Pancreas (tissue), 10 donors: ENCODE results near the gene RPL41. TPM values are rescaled to one million over a fixed set of nuclear protein-coding genes. Genes with fewer than 3 reads are reported as not detected.

Experiments used
- ATAC-seq, 4 donors: fragments of 200-7000 bp; cut with Tn5 transposase; one replicate each; pipeline versions ENCODE4 v1.8.0 to v1.9.1; 2020; ENCODE audit warnings: mild to moderate bottlenecking in 4 of 4, moderate library complexity in 4 of 4
- DNase-seq, 6 donors: peaks; one replicate each; pipeline ENCODE4 v3.0.0-alpha.2; 2020
- FAIRE-seq: peaks from 2 replicates; lab custom pipeline; 2012; peaks lifted over from hg19 to GRCh38; lab: Jason Lieb, UNC
- H3K27ac ChIP-seq, 4 donors: fragments of 200-600 bp; sonication (generic); 1 replicate in 3 of 4; 2 replicates in 1 of 4; pipeline versions ENCODE4 v1.5.0 to v1.8.0; 2020
- H3K27me3 ChIP-seq, 4 donors: fragments of 200-600 bp; one replicate each; pipeline ENCODE4 v1.8.0; 2021
- H3K36me3 ChIP-seq, 3 donors: fragments of 200-600 bp; sonication (generic) in 1 of 3; one replicate each; pipeline versions ENCODE4 v1.5.0 to v1.8.0; 2020 to 2021
- H3K4me1 ChIP-seq, 3 donors: fragments of 200-600 bp; one replicate each; pipeline ENCODE4 v1.8.0; 2021
- H3K4me3 ChIP-seq, 4 donors: fragments of 200-600 bp; sonication (generic) in 2 of 4; one replicate each; pipeline versions ENCODE4 v1.5.0 to v1.8.0; 2020 to 2021
- H3K9me3 ChIP-seq, 4 donors: fragments of 200-600 bp; one replicate each; pipeline ENCODE4 v1.8.0; 2021
- WGBS, 2 donors: extraction: QIAGEN DNeasy Blood & Tissue Kit; methylation state at CpG; one replicate each; pipeline ENCODE4 v1.1.7; 2013; 5-methylcytosine and 5-hydroxymethylcytosine counted together
- intact Hi-C, 3 donors: fragments of 100-400 bp; cut with DNase I; formaldehyde crosslinking; loops; one replicate each; pipeline versions ENCODE4 v1.11.1 to v1.14.2; 2022
- polyA plus RNA-seq, 2 donors: library from polyadenylated mRNA; stranded (reverse); fragments of 200-250 nt; gene quantifications; one replicate each; pipeline ENCODE4 v1.2.3, GENCODE V29; 2013
- total RNA-seq, 6 donors: library from RNA; stranded (reverse); fragmentation: NEBNext Ultra II Directional in 4 of 6; extraction: Animal tissue kit (Norgen Biotek cat#: 25700) in 4 of 6; gene quantifications; one replicate each; pipeline versions ENCODE4 v1.2.1 to v1.2.4, GENCODE V29; 2021 to 2023
- TF ChIP-seq, protein P1 (sequence below), 4 donors: fragments of 200-600 bp; sonication (generic) in 3 of 4; IDR thresholded peaks; one replicate each; pipeline versions ENCODE4 v1.5.0 to v1.8.0; 2021; ENCODE audit warnings: antibody characterized with exemption in 4 of 4
- donor health status: healthy with polysubstance abuse.
- donor health status: DM: no; HTN: no; CAD: no; lungs with moderate emphysema.
- donor health status: DM: no; HTN: no; CAD: no.
- donor health status: control.
- donor health status: control.
- donor health status: Bipolar disorder and iron deficiency.
- donor health status: DM: yes; HTN: yes; CAD: no.
- donor health status: DM: no; HTN: no; CAD: no.
- donor health status: DM: no; HTN: no; CAD: no.
- donor health status: DM: yes; HTN: yes; CAD: no.

The RPL41 gene
- total and polyA plus RNA-seq, 8 donors = 1,821 to 3,960 (median 2,741) TPM

DNA sequence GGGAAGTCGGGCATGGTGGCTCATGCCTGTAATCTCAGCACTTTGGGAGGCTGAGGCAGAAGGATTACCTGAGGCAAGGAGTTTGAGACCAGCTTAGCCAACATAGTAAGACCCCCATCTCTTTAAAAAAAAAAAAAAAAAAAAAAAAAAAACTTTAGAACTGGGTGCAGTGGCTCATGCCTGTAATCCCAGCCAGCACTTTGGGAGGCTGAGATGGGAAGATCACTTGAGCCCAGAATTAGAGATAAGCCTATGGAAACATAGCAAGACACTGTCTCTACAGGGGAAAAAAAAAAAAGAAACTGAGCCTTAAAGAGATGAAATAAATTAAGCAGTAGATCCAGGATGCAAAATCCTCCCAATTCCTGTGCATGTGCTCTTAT is 13.8 kb upstream of the RPL41 start:
- WGBS, 2 donors = 40 to 44% methylated on average over 1 of the region's 1 CpG
- H3K27ac ChIP-seq = no peak overlapping the region
- intact Hi-C loops = no loop called here
- H3K4me1 ChIP-seq = peaks cover 0 to 22% (median 8%) of the 10 kb centered on the region in 3 donors
- no peak for FAIRE-seq
- peaks cover 0 to 55% (median 10%) of the 10 kb centered on the region in 3 donors for H3K36me3 ChIP-seq
- H3K9me3 ChIP-seq = no peaks in the 10 kb centered on the region
- ATAC-seq = no peak
- DNase-seq = no peak
- H3K4me3 ChIP-seq = no peak overlapping the region
- TF ChIP-seq, protein P1, sequence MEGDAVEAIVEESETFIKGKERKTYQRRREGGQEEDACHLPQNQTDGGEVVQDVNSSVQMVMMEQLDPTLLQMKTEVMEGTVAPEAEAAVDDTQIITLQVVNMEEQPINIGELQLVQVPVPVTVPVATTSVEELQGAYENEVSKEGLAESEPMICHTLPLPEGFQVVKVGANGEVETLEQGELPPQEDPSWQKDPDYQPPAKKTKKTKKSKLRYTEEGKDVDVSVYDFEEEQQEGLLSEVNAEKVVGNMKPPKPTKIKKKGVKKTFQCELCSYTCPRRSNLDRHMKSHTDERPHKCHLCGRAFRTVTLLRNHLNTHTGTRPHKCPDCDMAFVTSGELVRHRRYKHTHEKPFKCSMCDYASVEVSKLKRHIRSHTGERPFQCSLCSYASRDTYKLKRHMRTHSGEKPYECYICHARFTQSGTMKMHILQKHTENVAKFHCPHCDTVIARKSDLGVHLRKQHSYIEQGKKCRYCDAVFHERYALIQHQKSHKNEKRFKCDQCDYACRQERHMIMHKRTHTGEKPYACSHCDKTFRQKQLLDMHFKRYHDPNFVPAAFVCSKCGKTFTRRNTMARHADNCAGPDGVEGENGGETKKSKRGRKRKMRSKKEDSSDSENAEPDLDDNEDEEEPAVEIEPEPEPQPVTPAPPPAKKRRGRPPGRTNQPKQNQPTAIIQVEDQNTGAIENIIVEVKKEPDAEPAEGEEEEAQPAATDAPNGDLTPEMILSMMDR (IDR thresholded peaks at IDR 0.05) = no peak
- no peaks in the 10 kb centered on the region for H3K27me3 ChIP-seq

DNA sequence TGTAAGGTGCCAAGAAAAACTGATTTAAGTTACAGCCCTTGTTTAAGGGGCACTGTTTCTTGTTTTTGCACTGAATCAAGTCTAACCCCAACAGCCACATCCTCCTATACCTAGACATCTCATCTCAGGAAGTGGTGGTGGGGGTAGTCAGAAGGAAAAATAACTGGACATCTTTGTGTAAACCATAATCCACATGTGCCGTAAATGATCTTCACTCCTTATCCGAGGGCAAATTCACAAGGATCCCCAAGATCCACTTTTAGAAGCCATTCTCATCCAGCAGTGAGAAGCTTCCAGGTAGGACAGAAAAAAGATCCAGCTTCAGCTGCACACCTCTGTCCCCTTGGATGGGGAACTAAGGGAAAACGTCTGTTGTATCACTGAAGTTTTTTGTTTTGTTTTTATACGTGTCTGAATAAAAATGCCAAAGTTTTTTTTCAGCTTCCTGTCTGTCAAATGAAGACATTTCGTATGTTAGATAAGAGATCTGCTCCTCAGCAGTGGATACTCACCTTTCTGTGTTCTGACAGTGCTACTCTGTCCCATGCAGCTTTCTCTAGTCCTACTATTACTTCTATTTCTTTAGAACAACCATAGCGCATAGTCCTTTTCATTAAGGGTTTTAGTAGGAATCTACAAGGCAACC is 13.2 kb upstream of the RPL41 start:
- Histone ChIP-seq H3K9me3 (no peaks in the 10 kb centered on the region), H3K27me3 (no peaks in the 10 kb centered on the region), H3K27ac (peak overlapping the region in 2 of 4 donors; percentile 77 to 79), H3K36me3 (peaks cover 0 to 55% (median 15%) of the 10 kb centered on the region in 3 donors), H3K4me3 (peak overlapping the region in 2 of 4 donors; percentile 59 to 86), H3K4me1 (peaks cover 0 to 22% (median 8%) of the 10 kb centered on the region in 3 donors)
- intact Hi-C loops = no loop called here
- TF ChIP-seq, protein P1 (IDR thresholded peaks at IDR 0.05) = no peak
- ATAC-seq (no peak), DNase-seq (no peak), FAIRE-seq (no peak)
- WGBS, 2 donors = 27 to 36% methylated on average over 6 of the region's 6 CpGs

DNA sequence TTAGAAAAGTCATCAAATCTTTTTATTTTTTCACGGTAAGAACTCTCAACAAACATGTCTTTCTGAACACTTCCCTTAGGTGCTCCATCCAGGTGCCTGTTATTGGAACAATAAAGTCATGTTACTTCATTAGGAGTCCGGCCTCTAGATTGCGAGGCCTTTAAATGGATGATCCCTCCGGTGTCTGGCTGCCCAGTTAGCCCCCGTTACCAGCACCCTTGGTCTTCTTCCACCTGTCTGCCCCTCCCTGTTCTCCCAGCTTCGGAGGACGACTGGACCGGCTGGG is 12.7 kb upstream of the RPL41 start:
- H3K27me3 ChIP-seq = no peaks in the 10 kb centered on the region
- peaks cover 0 to 55% (median 20%) of the 10 kb centered on the region in 3 donors for H3K36me3 ChIP-seq
- no peaks in the 10 kb centered on the region for H3K9me3 ChIP-seq
- TF ChIP-seq, protein P1 (IDR thresholded peaks at IDR 0.05) = no peak
- peaks cover 0 to 22% (median 8%) of the 10 kb centered on the region in 3 donors for H3K4me1 ChIP-seq
- intact Hi-C loops = no loop called here
- FAIRE-seq = no peak
- DNase-seq = no peak
- 1% methylated on average over 8 of the region's 8 CpGs for WGBS, 2 donors
- peak overlapping the region; percentile 17 to 86 (median 68) for H3K4me3 ChIP-seq
- H3K27ac ChIP-seq = peak overlapping the region; percentile 58 to 79 (median 71)
- ATAC-seq = no peak

DNA sequence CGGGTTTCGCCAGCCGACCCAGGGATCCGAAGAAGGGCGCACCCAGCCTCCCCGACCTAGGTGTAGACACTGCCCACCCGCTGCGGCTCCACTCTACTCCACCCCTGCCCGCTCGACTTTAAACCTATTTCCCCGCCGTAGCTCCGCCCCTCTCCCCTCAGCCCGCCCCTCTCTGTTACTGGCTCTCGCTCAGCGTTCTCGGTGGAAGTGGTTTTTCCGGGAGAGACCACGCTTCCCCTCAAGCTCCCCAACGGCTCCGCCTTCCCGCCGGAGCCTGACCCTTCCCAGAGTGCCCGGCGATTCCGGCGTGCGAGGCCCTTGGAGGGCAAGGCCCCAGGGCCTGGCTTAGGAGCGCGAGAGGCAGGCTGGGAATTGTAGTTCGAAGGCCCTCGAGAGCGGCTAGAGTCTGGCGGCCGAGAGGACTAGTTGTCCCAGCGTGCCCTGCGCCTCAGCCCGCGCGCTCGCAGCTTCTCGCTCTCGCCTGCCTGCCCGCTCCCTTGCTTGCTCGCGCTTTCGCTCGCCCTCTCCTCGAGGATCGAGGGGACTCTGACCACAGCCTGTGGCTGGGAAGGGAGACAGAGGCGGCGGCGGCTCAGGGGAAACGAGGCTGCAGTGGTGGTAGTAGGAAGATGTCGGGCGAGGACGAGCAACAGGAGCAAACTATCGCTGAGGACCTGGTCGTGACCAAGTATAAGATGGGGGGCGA is 12.2 kb upstream of the RPL41 start, which contains the start of gene PA2G4:
PA2G4 (plus strand) TSS at position 451 of the 706 bp plus-strand sequence; CDS start at position 630, 179 bp downstream.
- intact Hi-C loops = no loop called here
- TF ChIP-seq, protein P1 (IDR thresholded peaks at IDR 0.05) = no peak
- FAIRE-seq (peak; percentile 92), ATAC-seq (peak; percentile 94 to 97 (median 95)), DNase-seq (peak; percentile 94 to 99 (median 98))
- peaks cover 0 to 22% (median 8%) of the 10 kb centered on the region in 3 donors for H3K4me1 ChIP-seq
- 0 to 1% methylated on average over 54 to 60 of the region's 60 CpGs for WGBS, 2 donors
- H3K9me3 ChIP-seq = no peaks in the 10 kb centered on the region
- peaks cover 0 to 56% (median 25%) of the 10 kb centered on the region in 3 donors for H3K36me3 ChIP-seq
- peak within 1 kb of the TSS; percentile 59 to 86 (median 79) for H3K4me3 ChIP-seq
- H3K27ac ChIP-seq = peak within 1 kb of the TSS; percentile 58 to 79 (median 71)
- no peaks in the 10 kb centered on the region for H3K27me3 ChIP-seq
